Measurements from ENCODE around the gene AGAP5. TPM values are rescaled to one million over a fixed set of nuclear protein-coding genes. Genes with fewer than 3 reads are reported as not detected.

AGAP5 gene
- total RNA-seq, 4 donors from 2014 or later: 2.1 to 10.1 (median 5.8) TPM

GRCh38 chr10:73655257-73655989 lies 42.5 kb downstream of the AGAP5 start:
- WGBS: 80% methylated on average over 12 of the region's 12 CpGs
- no peaks in the 10 kb centered on the region for H3K9me3 ChIP-seq
- DNase-seq (ENCODE audit: low spot score in 2 of 2): no peak
- peaks cover 2% of the 10 kb centered on the region for H3K4me1 ChIP-seq
- H3K36me3 ChIP-seq: no peaks in the 10 kb centered on the region
- TF ChIP-seq POLR2AphosphoS5 (IDR thresholded peaks at IDR 0.05) (no peak), CTCF (IDR thresholded peaks at IDR 0.05) (no peak), POLR2A (IDR thresholded peaks at IDR 0.05) (no peak), EP300 (IDR thresholded peaks at IDR 0.05) (no peak)
- H3K4me3 ChIP-seq: no peak overlapping the region
- no peaks in the 10 kb centered on the region for H3K27me3 ChIP-seq
- H3K27ac ChIP-seq: no peak overlapping the region

GRCh38 chr10:73653701-73654100 lies 44.2 kb downstream of the AGAP5 start:
- Histone ChIP-seq H3K4me1 (peaks cover 6% of the 10 kb centered on the region), H3K27ac (no peak overlapping the region), H3K4me3 (no peak overlapping the region), H3K9me3 (no peaks in the 10 kb centered on the region), H3K27me3 (no peaks in the 10 kb centered on the region), H3K36me3 (no peaks in the 10 kb centered on the region)
- TF ChIP-seq POLR2AphosphoS5 (IDR thresholded peaks at IDR 0.05) (no peak), EP300 (IDR thresholded peaks at IDR 0.05) (no peak), CTCF (IDR thresholded peaks at IDR 0.05) (no peak), POLR2A (IDR thresholded peaks at IDR 0.05) (no peak)
- DNase-seq (ENCODE audit: low spot score in 2 of 2): no peak
- 81% methylated on average over 3 of the region's 3 CpGs for WGBS

- H3K27me3 ChIP-seq: no peaks in the 10 kb centered on the region
- no peak overlapping the region for H3K27ac ChIP-seq
- TF ChIP-seq EP300 (IDR thresholded peaks at IDR 0.05) (no peak), CTCF (IDR thresholded peaks at IDR 0.05) (no peak), POLR2AphosphoS5 (IDR thresholded peaks at IDR 0.05) (no peak)
- peaks cover 11% of the 10 kb centered on the region for H3K4me1 ChIP-seq
- no peak for DNase-seq (ENCODE audit: low spot score in 2 of 2)
- H3K36me3 ChIP-seq: no peaks in the 10 kb centered on the region
- H3K9me3 ChIP-seq: no peaks in the 10 kb centered on the region
- 94% methylated on average over 2 of the region's 11 CpGs for WGBS
- no peak overlapping the region for H3K4me3 ChIP-seq
Observed at GRCh38 chr10:73653195-73653594, 44.7 kb downstream of the AGAP5 start.

GRCh38 chr10:73650537-73651331 lies 47.2 kb downstream of the AGAP5 start:
- H3K27me3 ChIP-seq: no peaks in the 10 kb centered on the region
- WGBS: 86% methylated on average over 5 of the region's 5 CpGs

GRCh38 chr10:73649876-73650536 lies 47.9 kb downstream of the AGAP5 start:
- no peak for TF ChIP-seq POLR2AphosphoS5 (IDR thresholded peaks at IDR 0.05)
- no peak for TF ChIP-seq EP300 (IDR thresholded peaks at IDR 0.05)
- no peak for TF ChIP-seq CTCF (IDR thresholded peaks at IDR 0.05)
- no peak for TF ChIP-seq POLR2A (IDR thresholded peaks at IDR 0.05)
- H3K4me3 ChIP-seq: no peak overlapping the region
- DNase-seq (ENCODE audit: low spot score in 2 of 2): no peak
- no peak overlapping the region for H3K27ac ChIP-seq
- no peaks in the 10 kb centered on the region for H3K27me3 ChIP-seq
- H3K36me3 ChIP-seq: no peaks in the 10 kb centered on the region
- no peaks in the 10 kb centered on the region for H3K9me3 ChIP-seq
- 95% methylated on average over 6 of the region's 6 CpGs for WGBS
- H3K4me1 ChIP-seq: peaks cover 28% of the 10 kb centered on the region

More at GRCh38 chr10:73650537-73651331, 47.2 kb downstream of the AGAP5 start:
- H3K4me3 ChIP-seq: no peak overlapping the region
- TF ChIP-seq EP300 (IDR thresholded peaks at IDR 0.05): no peak
- no peak for TF ChIP-seq POLR2AphosphoS5 (IDR thresholded peaks at IDR 0.05)
- no peak for TF ChIP-seq POLR2A (IDR thresholded peaks at IDR 0.05)
- peaks cover 29% of the 10 kb centered on the region for H3K4me1 ChIP-seq
- H3K36me3 ChIP-seq: no peaks in the 10 kb centered on the region
- H3K27ac ChIP-seq: no peak overlapping the region
- H3K9me3 ChIP-seq: no peaks in the 10 kb centered on the region
- no peak for DNase-seq (ENCODE audit: low spot score in 2 of 2)

All from suprapubic skin (tissue), 4 donors.